Head of caudate nucleus (tissue), 42 donors: ENCODE data around the gene NFIA.

Experiments used
- DNase-seq, 42 donors: peaks; one replicate each; pipeline versions ENCODE4 v3.0.0 to v3.0.0-alpha.2; 2020 to 2021; ENCODE audit warnings: mixed read lengths in 7 of 42
- intact Hi-C: fragments of 100-400 bp; cut with DNase I; formaldehyde crosslinking; loops from one replicate; pipeline ENCODE4 v1.15.0; 2022

The NFIA gene

GRCh38 chr1:61215676-61216289, 133.4 kb downstream of the NFIA start:
- intact Hi-C loops, result no loop called here
- no peak for DNase-seq

- intact Hi-C loops, result no loop called here
- DNase-seq, result no peak
Measured at GRCh38 chr1:61220536-61220935, 138.2 kb downstream of the NFIA start.

- DNase-seq, result peak in 1 of 42 donors; percentile 49
- intact Hi-C loops, result no loop called here
Measured at GRCh38 chr1:61221642-61222041, 139.3 kb downstream of the NFIA start.

GRCh38 chr1:61222240-61222639, 139.9 kb downstream of the NFIA start:
- no peak for DNase-seq
- intact Hi-C loops, result no loop called here

- no peak for DNase-seq
- intact Hi-C loops, result no loop called here
Measured at GRCh38 chr1:61223140-61223539, 140.8 kb downstream of the NFIA start.

GRCh38 chr1:61224609-61225008, 142.2 kb downstream of the NFIA start:
- intact Hi-C loops, result no loop called here
- DNase-seq, result peak in 1 of 42 donors; percentile 7

GRCh38 chr1:61225478-61225877, 143.1 kb downstream of the NFIA start:
- no peak for DNase-seq
- intact Hi-C loops, result no loop called here

- intact Hi-C loops, result no loop called here
- peak in 1 of 42 donors; percentile 24 for DNase-seq
Measured at GRCh38 chr1:61226791-61227567, 144.6 kb downstream of the NFIA start.

- intact Hi-C loops, result no loop called here
- DNase-seq, result no peak
Measured at GRCh38 chr1:61227857-61228550, 145.6 kb downstream of the NFIA start.

- no peak for DNase-seq
- intact Hi-C loops, result no loop called here
Measured at GRCh38 chr1:61230523-61230922, 148.2 kb downstream of the NFIA start.

GRCh38 chr1:61231795-61232194, 149.4 kb downstream of the NFIA start:
- DNase-seq, result no peak
- intact Hi-C loops, result no loop called here

GRCh38 chr1:61233121-61233660, 150.8 kb downstream of the NFIA start:
- no peak for DNase-seq
- intact Hi-C loops, result no loop called here

GRCh38 chr1:61234587-61234919, 152.2 kb downstream of the NFIA start:
- DNase-seq, result no peak
- intact Hi-C loops, result no loop called here

- no peak for DNase-seq
- intact Hi-C loops, result no loop called here
Measured at GRCh38 chr1:61237147-61237546, 154.8 kb downstream of the NFIA start.

GRCh38 chr1:61237659-61238358, 155.4 kb downstream of the NFIA start:
- no peak for DNase-seq
- intact Hi-C loops, result no loop called here

GRCh38 chr1:61238359-61238665, 156.0 kb downstream of the NFIA start:
- DNase-seq, result no peak
- intact Hi-C loops, result no loop called here

- intact Hi-C loops, result no loop called here
- DNase-seq, result no peak
Measured at GRCh38 chr1:61240878-61241277, 158.5 kb downstream of the NFIA start.

- DNase-seq, result peak in 20 of 42 donors; percentile 6 to 82 (median 36)
- intact Hi-C loops, result no loop called here
Measured at GRCh38 chr1:61241411-61241838, 159.1 kb downstream of the NFIA start.

GRCh38 chr1:61241973-61242381, 159.6 kb downstream of the NFIA start:
- no peak for DNase-seq
- intact Hi-C loops, result no loop called here

GRCh38 chr1:61244114-61244513, 161.8 kb downstream of the NFIA start:
- peak in 5 of 42 donors; percentile 17 to 59 (median 43) for DNase-seq
- intact Hi-C loops, result no loop called here
